SU-DHL-6 (cell line): ENCODE measurements around the gene MYO15B.

ENCODE experiments used
- EZH2phosphoT487 ChIP-seq: fragments of 200-600 bp; sonication (generic), shearing (Covaris generic); conservative IDR thresholded peaks from 2 replicates; pipeline ENCODE4 v1.6.1; 2018; ENCODE audit warnings: mild to moderate bottlenecking, antibody characterized with exemption, low read length, moderate library complexity, mixed read lengths
- TF ChIP-seq, protein P1 (sequence below): fragments of 200-600 bp; sonication (generic); IDR thresholded peaks from one replicate; pipeline ENCODE4 v1.5.1; 2017; ENCODE audit warnings: antibody characterized with exemption, mild to moderate bottlenecking, low read length, moderate library complexity; ENCODE audit not compliant: insufficient read depth, poor library complexity, severe bottlenecking

DNA sequence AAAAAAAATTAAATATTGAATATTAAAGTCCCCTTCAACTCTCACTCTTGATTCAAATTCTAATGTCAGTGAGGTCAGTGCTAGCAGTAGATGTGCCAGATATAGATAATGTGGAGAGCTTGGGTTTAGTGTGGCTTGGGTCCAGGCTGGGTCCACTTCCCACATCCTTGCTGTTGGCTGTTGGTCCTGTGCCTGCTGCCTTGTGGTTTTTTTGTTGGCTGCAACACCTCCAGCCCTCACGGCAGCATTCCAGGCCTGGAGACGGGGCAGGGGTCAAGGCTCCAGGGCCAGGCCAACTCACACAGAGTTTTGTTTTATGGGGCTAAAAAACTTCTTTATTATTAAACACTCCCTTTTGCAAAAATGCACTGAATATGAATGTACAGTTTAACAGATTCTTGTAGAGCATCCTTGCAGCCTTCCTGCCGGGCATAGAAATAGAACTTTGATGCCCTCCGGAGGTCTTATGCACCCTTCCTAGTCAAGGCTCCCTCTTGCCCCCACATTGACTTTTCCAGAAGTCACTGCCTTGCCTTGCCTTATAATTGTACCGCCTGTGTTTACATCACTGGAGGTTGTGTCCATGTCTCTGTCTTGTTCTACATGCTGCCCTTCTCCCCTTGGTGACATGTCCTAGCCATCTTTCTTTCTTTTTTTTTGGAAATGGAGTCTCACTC, 25.5 kb upstream of the MYO15B start:
- TF ChIP-seq, protein P1, sequence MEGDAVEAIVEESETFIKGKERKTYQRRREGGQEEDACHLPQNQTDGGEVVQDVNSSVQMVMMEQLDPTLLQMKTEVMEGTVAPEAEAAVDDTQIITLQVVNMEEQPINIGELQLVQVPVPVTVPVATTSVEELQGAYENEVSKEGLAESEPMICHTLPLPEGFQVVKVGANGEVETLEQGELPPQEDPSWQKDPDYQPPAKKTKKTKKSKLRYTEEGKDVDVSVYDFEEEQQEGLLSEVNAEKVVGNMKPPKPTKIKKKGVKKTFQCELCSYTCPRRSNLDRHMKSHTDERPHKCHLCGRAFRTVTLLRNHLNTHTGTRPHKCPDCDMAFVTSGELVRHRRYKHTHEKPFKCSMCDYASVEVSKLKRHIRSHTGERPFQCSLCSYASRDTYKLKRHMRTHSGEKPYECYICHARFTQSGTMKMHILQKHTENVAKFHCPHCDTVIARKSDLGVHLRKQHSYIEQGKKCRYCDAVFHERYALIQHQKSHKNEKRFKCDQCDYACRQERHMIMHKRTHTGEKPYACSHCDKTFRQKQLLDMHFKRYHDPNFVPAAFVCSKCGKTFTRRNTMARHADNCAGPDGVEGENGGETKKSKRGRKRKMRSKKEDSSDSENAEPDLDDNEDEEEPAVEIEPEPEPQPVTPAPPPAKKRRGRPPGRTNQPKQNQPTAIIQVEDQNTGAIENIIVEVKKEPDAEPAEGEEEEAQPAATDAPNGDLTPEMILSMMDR: no peak
- no peak for TF ChIP-seq EZH2phosphoT487
